Measurements from ENCODE around the gene ZNF483. TPM values are rescaled to one million over a fixed set of nuclear protein-coding genes. Genes with fewer than 3 reads are reported as not detected.

The ZNF483 gene
- total RNA-seq, 2 donors from 2014 or later, result 20.9 to 21.0 TPM

- H3K27ac Mint-ChIP-seq, result peak overlapping the region; percentile 28
- Histone ChIP-seq H3K4me3 (ENCODE audit: low read length) (peak overlapping the region; percentile 89), H3K27ac (ENCODE audit: low read depth, low read length) (no peak overlapping the region), H3K36me3 (ENCODE audit: control insufficient read depth, insufficient read depth, low read length) (no peaks in the 10 kb centered on the region), H3K9ac (ENCODE audit: extremely low read depth, low read length, poor library complexity, severe bottlenecking) (peak overlapping the region; percentile 82), H3K27me3 (ENCODE audit: control insufficient read depth, insufficient read depth, low read length, poor library complexity, severe bottlenecking) (no peaks in the 10 kb centered on the region), H3K4me1 (ENCODE audit: control insufficient read depth, insufficient read depth, low read length) (no peaks in the 10 kb centered on the region), H3K9me3 (ENCODE audit: control insufficient read depth, low read length) (no peaks in the 10 kb centered on the region)
- H3K4me1 Mint-ChIP-seq, result peaks cover 18% of the 10 kb centered on the region
- no peaks in the 10 kb centered on the region for H3K9me3 Mint-ChIP-seq
- peak; percentile 57 for DNase-seq
- H3K36me3 Mint-ChIP-seq (ENCODE audit: low read depth), result no peaks in the 10 kb centered on the region
- 35 to 58% methylated on average over 7 to 13 of the region's 13 CpGs for WGBS, 2 experiments (ENCODE audit: insufficient coverage in 1 of 2, insufficient read length in 1 of 2)
- no peaks in the 10 kb centered on the region for H3K27me3 Mint-ChIP-seq (ENCODE audit: insufficient read depth)
- TF ChIP-seq CTCF (conservative IDR thresholded peaks at IDR 0.05), result no peak
- peak overlapping the region; percentile 75 for H3K4me3 Mint-ChIP-seq
Observed at GRCh38 chr9:111481885-111482636, 42.9 kb upstream of the ZNF483 start.

- Histone ChIP-seq H3K4me3 (ENCODE audit: low read length) (peak overlapping the region; percentile 89), H3K9ac (ENCODE audit: extremely low read depth, low read length, poor library complexity, severe bottlenecking) (peak overlapping the region; percentile 82), H3K36me3 (ENCODE audit: control insufficient read depth, insufficient read depth, low read length) (no peaks in the 10 kb centered on the region), H3K27ac (ENCODE audit: low read depth, low read length) (peak overlapping the region; percentile 84), H3K9me3 (ENCODE audit: control insufficient read depth, low read length) (no peaks in the 10 kb centered on the region), H3K4me1 (ENCODE audit: control insufficient read depth, insufficient read depth, low read length) (no peaks in the 10 kb centered on the region), H3K27me3 (ENCODE audit: control insufficient read depth, insufficient read depth, low read length, poor library complexity, severe bottlenecking) (no peaks in the 10 kb centered on the region)
- Mint-ChIP-seq H3K4me1 (peaks cover 18% of the 10 kb centered on the region), H3K36me3 (ENCODE audit: low read depth) (no peaks in the 10 kb centered on the region), H3K27me3 (ENCODE audit: insufficient read depth) (peaks cover 2% of the 10 kb centered on the region), H3K27ac (peak overlapping the region; percentile 89), H3K9me3 (no peaks in the 10 kb centered on the region), H3K4me3 (peak overlapping the region; percentile 75)
- no peak for TF ChIP-seq CTCF (conservative IDR thresholded peaks at IDR 0.05)
- WGBS, 2 experiments (ENCODE audit: insufficient coverage in 1 of 2, insufficient read length in 1 of 2), result 0 to 3% methylated on average over 20 to 75 of the region's 76 CpGs
- DNase-seq, result peak; percentile 91
Observed at GRCh38 chr9:111482694-111483438, 42.1 kb upstream of the ZNF483 start.

- Mint-ChIP-seq H3K27ac (no peak overlapping the region), H3K36me3 (ENCODE audit: low read depth) (no peaks in the 10 kb centered on the region), H3K4me3 (peak overlapping the region; percentile 75), H3K27me3 (ENCODE audit: insufficient read depth) (peaks cover 3% of the 10 kb centered on the region), H3K4me1 (peaks cover 18% of the 10 kb centered on the region), H3K9me3 (no peaks in the 10 kb centered on the region)
- peak; percentile 80 for DNase-seq
- H3K4me3 ChIP-seq (ENCODE audit: low read length), result no peak overlapping the region
- no peak overlapping the region for H3K27ac ChIP-seq (ENCODE audit: low read depth, low read length)
- WGBS, 2 experiments (ENCODE audit: insufficient coverage in 1 of 2, insufficient read length in 1 of 2), result 0% methylated on average over 9 to 78 of the region's 78 CpGs
- no peaks in the 10 kb centered on the region for H3K9me3 ChIP-seq (ENCODE audit: control insufficient read depth, low read length)
- H3K4me1 ChIP-seq (ENCODE audit: control insufficient read depth, insufficient read depth, low read length), result no peaks in the 10 kb centered on the region
- H3K9ac ChIP-seq (ENCODE audit: extremely low read depth, low read length, poor library complexity, severe bottlenecking), result no peak overlapping the region
- H3K36me3 ChIP-seq (ENCODE audit: control insufficient read depth, insufficient read depth, low read length), result no peaks in the 10 kb centered on the region
- TF ChIP-seq CTCF (conservative IDR thresholded peaks at IDR 0.05), result no peak
- H3K27me3 ChIP-seq (ENCODE audit: control insufficient read depth, insufficient read depth, low read length, poor library complexity, severe bottlenecking), result no peaks in the 10 kb centered on the region
Observed at GRCh38 chr9:111483439-111483857, 41.5 kb upstream of the ZNF483 start.
